Astrocyte of the spinal cord (primary cell): ENCODE results near the gene TAS2R5.

Source experiments
- DNase-seq: peaks from one replicate; pipeline ENCODE4 v3.0.0; 2011; ENCODE audit warnings: low read depth, low spot score
- H3K4me3 ChIP-seq: 2 replicates; pipeline ENCODE4 v1.5.1; 2011; ENCODE audit warnings: low read depth, mild to moderate bottlenecking, low read length, moderate library complexity
- CTCF ChIP-seq: IDR thresholded peaks from 2 replicates; pipeline ENCODE4 v1.5.1; 2012; ENCODE audit warnings: low read depth, mild to moderate bottlenecking, low read length, inconsistent platforms
- in situ Hi-C: cut with HindIII; loops from 2 replicates; pipeline ENCODE4 v1.10.0; 2017; ENCODE audit warnings: low sequenced_read_pairs

Gene TAS2R5

GRCh38 chr7:141837683-141838082 is 47.7 kb downstream of the TAS2R5 start:
- TF ChIP-seq CTCF, result no peak
- H3K4me3 ChIP-seq, result no peak overlapping the region
- in situ Hi-C loops, result no loop called here
- no peak for DNase-seq

DNA sequence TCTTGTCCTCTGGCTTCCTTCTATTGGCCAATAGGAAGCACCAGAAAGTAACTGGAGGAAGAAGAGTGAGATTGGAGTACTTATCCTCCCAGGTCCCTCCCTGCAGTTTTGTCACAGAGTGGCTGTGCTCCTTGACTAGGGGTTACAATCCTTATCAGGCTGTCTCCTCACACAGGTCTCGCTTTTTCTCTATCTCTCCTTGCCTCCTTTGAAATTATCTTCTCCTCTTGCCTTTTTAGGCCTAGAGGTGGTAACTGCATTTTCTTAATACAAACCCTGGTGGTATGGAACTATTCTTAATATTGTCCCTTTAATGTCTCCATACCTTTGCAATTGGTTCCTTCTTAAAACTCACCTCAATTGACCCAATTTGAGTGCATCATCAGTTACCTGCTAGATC is 48.6 kb downstream of the TAS2R5 start:
- no peak overlapping the region for H3K4me3 ChIP-seq
- in situ Hi-C loops, result no loop called here
- TF ChIP-seq CTCF, result no peak
- no peak for DNase-seq

- no peak overlapping the region for H3K4me3 ChIP-seq
- in situ Hi-C loops, result no loop called here
- TF ChIP-seq CTCF, result no peak
- no peak for DNase-seq
These were observed 49.2 kb downstream of the TAS2R5 start for GRCh38 chr7:141839256-141839655.

DNA sequence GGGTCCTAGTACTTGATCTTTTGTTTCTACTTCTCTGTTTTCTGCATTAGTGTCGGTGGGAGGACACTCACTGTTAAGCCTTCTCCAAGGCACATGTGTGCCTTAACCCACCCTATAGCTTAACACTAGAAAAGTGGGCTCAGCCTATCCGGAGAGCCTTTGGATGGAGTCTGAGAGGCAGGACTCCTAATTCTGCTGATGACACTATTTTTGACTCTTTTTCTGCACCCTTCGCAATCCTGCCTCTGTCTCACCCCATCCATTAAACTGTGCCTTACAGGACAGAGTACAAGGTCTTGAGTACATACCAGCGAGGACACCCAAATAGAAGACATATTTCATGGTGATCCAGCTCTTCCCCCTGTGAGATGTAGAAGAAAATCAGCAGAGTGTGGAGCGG is 50.7 kb downstream of the TAS2R5 start:
- in situ Hi-C loops, result no loop called here
- H3K4me3 ChIP-seq, result no peak overlapping the region
- no peak for TF ChIP-seq CTCF
- no peak for DNase-seq
